ENCODE data around the gene XRCC3. TPM values are rescaled to one million over a fixed set of nuclear protein-coding genes. Genes with fewer than 3 reads are reported as not detected.
"Not testable (repeated sequence)": the region's sequence is repeated elsewhere in the genome, so short reads cannot be mapped to it uniquely, and the experiment has no call there.

The XRCC3 gene
- total RNA-seq, 1 experiment from 2014 or later: 46.7 TPM

GRCh38 chr14:103691655-103692054, 23.6 kb downstream of the XRCC3 start:
- not testable (repeated sequence) for H3K27ac Mint-ChIP-seq; H3K9me3 Mint-ChIP-seq; H3K4me3 Mint-ChIP-seq; H3K27me3 Mint-ChIP-seq (ENCODE audit: low read depth); ATAC-seq; DNase-seq (ENCODE audit: low spot score)
- POLR2A ChIA-PET: interaction anchor here (0.5 kb wide), 1 partner anchor 14 kb away, joined by 3 read pairs; no protein-coding TSS in a partner anchor
- peaks cover 26% of the 10 kb centered on the region for H3K36me3 Mint-ChIP-seq
- H3K4me1 Mint-ChIP-seq: peaks cover 12% of the 10 kb centered on the region
- CTCF ChIA-PET: interaction anchor here (1.2 kb wide), 1 partner anchor 173 kb away, joined by 3 read pairs; no protein-coding TSS in a partner anchor

GRCh38 chr14:103690332-103690731, 24.9 kb downstream of the XRCC3 start:
- Mint-ChIP-seq H3K4me3 (no peak overlapping the region), H3K4me1 (peaks cover under 1% of the 10 kb centered on the region), H3K36me3 (peaks cover 36% of the 10 kb centered on the region), H3K27me3 (ENCODE audit: low read depth) (no peaks in the 10 kb centered on the region), H3K27ac (no peak overlapping the region), H3K9me3 (no peaks in the 10 kb centered on the region)
- POLR2A ChIA-PET: no interaction called here
- ATAC-seq (no peak), DNase-seq (ENCODE audit: low spot score) (no peak)
- no peak for TF ChIP-seq ZNF396 (CRISPR knock-in tag; IDR thresholded peaks at IDR 0.05; ENCODE audit: borderline replicate concordance)
- TF ChIP-seq E2F4 (CRISPR knock-in tag; IDR thresholded peaks at IDR 0.05; ENCODE audit: borderline replicate concordance, low read depth): no peak
- TF ChIP-seq NR3C1 (CRISPR knock-in tag; conservative IDR thresholded peaks at IDR 0.05; ENCODE audit: low read depth): no peak
- no peak for TF ChIP-seq ZNF138 (CRISPR knock-in tag; conservative IDR thresholded peaks at IDR 0.05)
- no peak for TF ChIP-seq ZNF121 (CRISPR knock-in tag; IDR thresholded peaks at IDR 0.05)
- TF ChIP-seq AFF4 (CRISPR knock-in tag; IDR thresholded peaks at IDR 0.05; ENCODE audit: borderline replicate concordance): no peak
- TF ChIP-seq SMAD4 (CRISPR knock-in tag; IDR thresholded peaks at IDR 0.05): no peak
- no peak for TF ChIP-seq ZNF317 (CRISPR knock-in tag; IDR thresholded peaks at IDR 0.05; ENCODE audit: borderline replicate concordance, low read depth)
- no peak for TF ChIP-seq E2F5 (CRISPR knock-in tag; IDR thresholded peaks at IDR 0.05)
- TF ChIP-seq, protein P1, sequence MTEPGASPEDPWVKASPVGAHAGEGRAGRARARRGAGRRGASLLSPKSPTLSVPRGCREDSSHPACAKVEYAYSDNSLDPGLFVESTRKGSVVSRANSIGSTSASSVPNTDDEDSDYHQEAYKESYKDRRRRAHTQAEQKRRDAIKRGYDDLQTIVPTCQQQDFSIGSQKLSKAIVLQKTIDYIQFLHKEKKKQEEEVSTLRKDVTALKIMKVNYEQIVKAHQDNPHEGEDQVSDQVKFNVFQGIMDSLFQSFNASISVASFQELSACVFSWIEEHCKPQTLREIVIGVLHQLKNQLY (CRISPR knock-in tag; IDR thresholded peaks at IDR 0.05): no peak
- no peak for TF ChIP-seq GRHL2 (CRISPR knock-in tag; IDR thresholded peaks at IDR 0.05; ENCODE audit: insufficient replicate concordance, severe bottlenecking)
- no peak for TF ChIP-seq ATF6 (CRISPR knock-in tag; IDR thresholded peaks at IDR 0.05)
- no peak for TF ChIP-seq RELA (CRISPR knock-in tag; IDR thresholded peaks at IDR 0.05; ENCODE audit: borderline replicate concordance)
- no peak for TF ChIP-seq PRRX2 (CRISPR knock-in tag; IDR thresholded peaks at IDR 0.05)
- no peak for TF ChIP-seq IRF1 (CRISPR knock-in tag; IDR thresholded peaks at IDR 0.05)
- no peak for TF ChIP-seq ELF4 (CRISPR knock-in tag; IDR thresholded peaks at IDR 0.05; ENCODE audit: low read depth)
- TF ChIP-seq, protein P2, sequence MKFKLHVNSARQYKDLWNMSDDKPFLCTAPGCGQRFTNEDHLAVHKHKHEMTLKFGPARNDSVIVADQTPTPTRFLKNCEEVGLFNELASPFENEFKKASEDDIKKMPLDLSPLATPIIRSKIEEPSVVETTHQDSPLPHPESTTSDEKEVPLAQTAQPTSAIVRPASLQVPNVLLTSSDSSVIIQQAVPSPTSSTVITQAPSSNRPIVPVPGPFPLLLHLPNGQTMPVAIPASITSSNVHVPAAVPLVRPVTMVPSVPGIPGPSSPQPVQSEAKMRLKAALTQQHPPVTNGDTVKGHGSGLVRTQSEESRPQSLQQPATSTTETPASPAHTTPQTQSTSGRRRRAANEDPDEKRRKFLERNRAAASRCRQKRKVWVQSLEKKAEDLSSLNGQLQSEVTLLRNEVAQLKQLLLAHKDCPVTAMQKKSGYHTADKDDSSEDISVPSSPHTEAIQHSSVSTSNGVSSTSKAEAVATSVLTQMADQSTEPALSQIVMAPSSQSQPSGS (CRISPR knock-in tag; IDR thresholded peaks at IDR 0.05; ENCODE audit: borderline replicate concordance, low read depth): no peak
- no peak for TF ChIP-seq ZNF281 (CRISPR knock-in tag; IDR thresholded peaks at IDR 0.05)
- no peak for TF ChIP-seq CREB1 (CRISPR knock-in tag; IDR thresholded peaks at IDR 0.05)
- CTCF ChIA-PET: no interaction called here

Data from WTC11 (cell line).